Upper lobe of right lung (tissue), 1 donor: ENCODE measurements around the gene LEAP2. TPM values are rescaled to one million over a fixed set of nuclear protein-coding genes. Genes with fewer than 3 reads are reported as not detected.
"Not testable (repeated sequence)": the region's sequence is repeated elsewhere in the genome, so short reads cannot be mapped to it uniquely, and the experiment has no call there.

Experiments used
- ATAC-seq: fragments of 200-7000 bp; cut with Tn5 transposase; one replicate; pipeline ENCODE4 v1.9.1; 2020; ENCODE audit warnings: mild to moderate bottlenecking, moderate library complexity
- DNase-seq: peaks from one replicate; pipeline ENCODE4 v3.0.0-alpha.2; 2020
- H3K27ac ChIP-seq: fragments of 200-600 bp; one replicate; pipeline ENCODE4 v1.8.0; 2022
- H3K27me3 ChIP-seq: fragments of 200-600 bp; one replicate; pipeline ENCODE4 v1.8.0; 2022; ENCODE audit warnings: mild to moderate bottlenecking
- H3K36me3 ChIP-seq: fragments of 200-600 bp; one replicate; pipeline ENCODE4 v1.8.0; 2022
- H3K4me1 ChIP-seq: fragments of 200-600 bp; one replicate; pipeline ENCODE4 v1.8.0; 2022
- H3K4me3 ChIP-seq: fragments of 200-600 bp; one replicate; pipeline ENCODE4 v1.8.0; 2022; ENCODE audit warnings: mild to moderate bottlenecking
- H3K9me3 ChIP-seq: fragments of 200-600 bp; one replicate; pipeline ENCODE4 v1.8.0; 2022
- CTCF ChIP-seq: fragments of 200-600 bp; IDR thresholded peaks from one replicate; pipeline ENCODE4 v1.8.0; 2022; ENCODE audit warnings: antibody characterized with exemption
- intact Hi-C: fragments of 100-400 bp; cut with DNase I; formaldehyde crosslinking; loops from one replicate; pipeline ENCODE4 v1.11.0; 2022
- total RNA-seq: library from RNA; stranded (reverse); fragmentation: NEBNext Ultra II Directional; extraction: Animal tissue kit (Norgen Biotek cat#: 25700); gene quantifications from one replicate; pipeline ENCODE4 v1.2.1, GENCODE V29; 2021
- donor health status: DM: no; HTN: yes; CAD: no; lungs with severe emphysema.

Gene LEAP2
- total RNA-seq, 1 donor from 2014 or later, result 0.69 TPM

GRCh38 chr5:132849347-132849746 lies 24.1 kb upstream of the LEAP2 start:
- Histone ChIP-seq H3K4me1 (no peaks in the 10 kb centered on the region), H3K27ac (no peak overlapping the region), H3K4me3 (no peak overlapping the region), H3K27me3 (no peaks in the 10 kb centered on the region), H3K36me3 (no peaks in the 10 kb centered on the region), H3K9me3 (no peaks in the 10 kb centered on the region)
- intact Hi-C loops, result no loop called here
- ATAC-seq (no peak), DNase-seq (no peak)
- TF ChIP-seq CTCF, result no peak

GRCh38 chr5:132850066-132850465 lies 23.4 kb upstream of the LEAP2 start:
- intact Hi-C loops, result no loop called here
- Histone ChIP-seq H3K36me3 (no peaks in the 10 kb centered on the region), H3K27ac (no peak overlapping the region), H3K27me3 (no peaks in the 10 kb centered on the region), H3K9me3 (no peaks in the 10 kb centered on the region), H3K4me3 (no peak overlapping the region), H3K4me1 (no peaks in the 10 kb centered on the region)
- no peak for DNase-seq
- no peak for ATAC-seq
- TF ChIP-seq CTCF, result no peak

GRCh38 chr5:132853323-132853722 lies 20.1 kb upstream of the LEAP2 start:
- no peak overlapping the region for H3K27ac ChIP-seq
- H3K36me3 ChIP-seq, result no peaks in the 10 kb centered on the region
- H3K27me3 ChIP-seq, result no peaks in the 10 kb centered on the region
- TF ChIP-seq CTCF, result no peak
- intact Hi-C loops, result no loop called here
- H3K4me3 ChIP-seq, result no peak overlapping the region
- DNase-seq (no peak), ATAC-seq (no peak)
- no peaks in the 10 kb centered on the region for H3K9me3 ChIP-seq
- H3K4me1 ChIP-seq, result no peaks in the 10 kb centered on the region

GRCh38 chr5:132853790-132854189 lies 19.7 kb upstream of the LEAP2 start:
- H3K27me3 ChIP-seq, result no peaks in the 10 kb centered on the region
- no peak overlapping the region for H3K27ac ChIP-seq
- no peak overlapping the region for H3K4me3 ChIP-seq
- H3K36me3 ChIP-seq, result no peaks in the 10 kb centered on the region
- no peak for TF ChIP-seq CTCF
- intact Hi-C loops, result no loop called here
- no peak for DNase-seq
- no peaks in the 10 kb centered on the region for H3K9me3 ChIP-seq
- ATAC-seq, result no peak
- H3K4me1 ChIP-seq, result no peaks in the 10 kb centered on the region

GRCh38 chr5:132854301-132854700 lies 19.2 kb upstream of the LEAP2 start:
- no peak for TF ChIP-seq CTCF
- H3K36me3 ChIP-seq, result no peaks in the 10 kb centered on the region
- H3K4me1 ChIP-seq, result no peaks in the 10 kb centered on the region
- H3K27ac ChIP-seq, result no peak overlapping the region
- ATAC-seq, result no peak
- DNase-seq, result no peak
- H3K27me3 ChIP-seq, result no peaks in the 10 kb centered on the region
- no peaks in the 10 kb centered on the region for H3K9me3 ChIP-seq
- intact Hi-C loops, result no loop called here
- H3K4me3 ChIP-seq, result no peak overlapping the region

- H3K36me3 ChIP-seq, H3K4me1 ChIP-seq, H3K27me3 ChIP-seq, intact Hi-C loops, H3K27ac ChIP-seq, H3K9me3 ChIP-seq, ATAC-seq, DNase-seq, H3K4me3 ChIP-seq: not testable (repeated sequence)
Observed at GRCh38 chr5:132854992-132855391, 18.5 kb upstream of the LEAP2 start.
